T-helper 1 cell (primary cell): ENCODE measurements around the gene ZNF365.
"Not testable (repeated sequence)": the region's sequence is repeated elsewhere in the genome, so short reads cannot be mapped to it uniquely, and the experiment has no call there.

Source experiments
- DNase-seq, 5 donors: peaks; one replicate each; pipeline ENCODE4 v3.0.0-alpha.2; 2012 to 2020
- total RNA-seq, 4 donors: gene quantifications; one replicate each; lab custom pipeline; 2026; lab: John Stamatoyannopoulos, UW

The ZNF365 gene, protein sequence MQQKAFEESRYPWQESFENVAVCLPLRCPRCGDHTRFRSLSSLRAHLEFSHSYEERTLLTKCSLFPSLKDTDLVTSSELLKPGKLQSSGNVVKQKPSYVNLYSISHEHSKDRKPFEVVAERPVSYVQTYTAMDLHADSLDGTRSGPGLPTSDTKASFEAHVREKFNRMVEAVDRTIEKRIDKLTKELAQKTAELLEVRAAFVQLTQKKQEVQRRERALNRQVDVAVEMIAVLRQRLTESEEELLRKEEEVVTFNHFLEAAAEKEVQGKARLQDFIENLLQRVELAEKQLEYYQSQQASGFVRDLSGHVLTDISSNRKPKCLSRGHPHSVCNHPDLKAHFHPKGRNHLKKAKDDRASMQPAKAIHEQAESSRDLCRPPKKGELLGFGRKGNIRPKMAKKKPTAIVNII
- total RNA-seq, result 4.7 to 6.4 (median 4.9) reads per million in 4 donors

DNA sequence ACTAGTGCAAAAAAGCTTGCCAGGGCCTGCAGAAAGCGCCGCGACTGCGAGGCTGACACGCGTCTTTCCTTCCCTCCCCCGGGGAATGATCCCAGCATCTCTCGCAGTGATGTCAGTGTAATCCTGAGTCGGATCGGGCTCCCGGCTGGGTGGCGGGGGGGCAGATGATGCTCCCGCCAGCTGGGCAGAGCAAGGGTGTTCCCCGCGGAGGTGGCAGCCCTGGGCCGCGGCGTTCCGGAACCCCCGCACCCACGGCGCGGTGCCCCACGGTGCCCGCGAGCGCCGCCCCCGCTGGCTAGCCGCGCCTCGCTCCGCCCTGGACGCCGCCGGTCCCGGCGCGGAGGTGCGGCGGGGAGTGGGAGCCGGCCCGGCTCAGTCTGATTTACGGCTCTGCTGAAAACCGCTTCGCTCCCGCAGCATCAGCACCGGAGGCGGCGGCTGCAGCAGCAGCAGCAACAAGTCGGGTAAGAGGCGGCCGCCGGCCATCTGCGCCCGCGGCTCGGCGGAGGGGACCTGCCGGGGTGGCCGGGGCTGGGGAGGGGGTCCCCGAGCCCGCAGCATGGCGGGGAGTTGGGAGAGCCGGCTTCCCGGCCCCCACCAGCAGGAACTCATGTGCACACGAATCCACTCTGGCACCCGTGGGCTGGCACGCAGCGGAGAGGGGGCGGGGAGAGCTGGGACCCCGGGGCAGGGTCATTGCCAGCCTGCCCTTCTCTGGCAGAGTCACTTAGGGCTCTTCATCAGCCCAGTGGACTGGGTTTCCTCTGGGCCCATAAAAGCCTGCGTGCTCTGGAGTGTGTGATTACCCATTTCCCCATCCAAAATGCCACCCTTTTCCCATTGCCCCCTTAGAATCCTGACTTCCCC is at the start of gene ZNF365:
ZNF365 (plus strand) TSS at position 375 of the 867 bp plus-strand sequence. CDS start 1,825 bp downstream, outside the sequence.
- peak; percentile 18 to 53 (median 34) for DNase-seq

DNA sequence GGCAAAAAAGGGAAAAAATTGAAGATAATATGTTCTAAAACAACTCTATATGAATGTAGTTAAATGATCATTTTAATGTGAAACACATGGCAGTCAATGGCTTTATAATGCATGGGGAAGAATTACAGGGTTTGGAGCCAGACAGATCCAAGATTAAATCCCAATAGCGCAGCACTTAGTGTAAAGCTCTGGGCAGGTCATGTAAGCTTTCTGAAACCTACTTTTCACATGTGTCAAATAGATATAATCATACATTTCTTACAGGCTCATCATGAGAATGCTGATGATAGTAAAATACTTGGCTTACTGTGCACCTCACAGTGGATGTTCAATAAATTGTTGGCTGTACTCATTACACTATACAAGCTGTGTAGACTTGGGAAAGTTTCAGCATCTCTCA is 48.0 kb upstream of the ZNF365 start:
- DNase-seq, result no peak

DNA sequence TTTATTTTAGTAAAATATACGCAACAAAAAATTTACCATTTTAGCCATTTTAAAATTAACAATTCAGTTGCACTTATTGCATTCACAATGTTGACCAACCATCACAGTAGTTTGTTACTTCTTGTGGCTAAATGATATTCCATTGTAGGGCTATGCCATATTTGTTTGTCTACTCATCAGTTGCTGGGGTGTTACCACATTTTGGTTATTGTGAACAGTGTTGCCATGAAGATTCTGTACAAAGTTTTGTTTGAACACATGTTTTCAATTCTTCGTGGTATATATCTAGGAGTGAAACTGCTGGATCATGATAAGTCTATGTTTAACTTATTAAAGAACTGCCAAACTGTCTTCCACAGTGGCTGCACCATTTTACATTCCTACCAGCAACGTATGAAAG is 46.3 kb upstream of the ZNF365 start:
- DNase-seq, result no peak

DNA sequence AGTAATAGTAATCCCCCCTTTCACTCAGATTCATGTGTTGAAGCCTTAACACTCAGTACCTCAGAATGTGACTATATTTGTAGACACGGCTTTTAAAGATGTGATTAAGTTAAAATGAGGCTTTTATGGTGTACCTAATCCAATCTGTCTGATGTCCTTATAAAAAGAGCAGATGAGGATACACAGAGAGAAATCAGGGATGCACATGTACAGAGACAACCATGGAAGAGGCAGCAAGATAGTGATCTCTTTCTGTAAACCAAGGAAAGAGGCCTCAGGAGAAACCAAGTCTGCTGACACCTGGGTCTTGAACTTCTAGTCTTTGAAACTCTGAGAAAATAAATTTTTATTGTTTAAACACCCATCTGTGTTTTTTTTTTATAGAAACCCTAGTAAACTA is 44.0 kb upstream of the ZNF365 start:
- no peak for DNase-seq

DNA sequence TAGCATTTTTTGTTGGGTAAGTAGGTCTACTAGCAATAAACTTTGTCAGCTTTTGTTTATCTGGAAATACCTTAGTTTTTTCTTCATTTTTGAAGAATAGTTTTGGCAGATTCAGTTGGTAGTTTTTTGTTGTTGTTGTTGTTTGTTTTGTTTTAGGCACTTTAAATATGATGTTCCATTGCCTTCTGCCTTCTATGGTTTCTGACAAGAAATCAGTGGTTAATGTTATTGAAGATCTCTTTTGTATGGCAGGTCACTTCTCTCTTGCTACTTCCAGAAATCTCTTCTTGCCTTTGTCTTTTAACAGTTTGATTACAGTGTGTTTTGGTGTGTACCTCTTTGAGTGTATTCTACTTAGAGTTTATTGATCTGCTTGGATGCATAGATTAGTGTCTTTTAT is 41.8 kb upstream of the ZNF365 start:
- DNase-seq, result no peak

DNA sequence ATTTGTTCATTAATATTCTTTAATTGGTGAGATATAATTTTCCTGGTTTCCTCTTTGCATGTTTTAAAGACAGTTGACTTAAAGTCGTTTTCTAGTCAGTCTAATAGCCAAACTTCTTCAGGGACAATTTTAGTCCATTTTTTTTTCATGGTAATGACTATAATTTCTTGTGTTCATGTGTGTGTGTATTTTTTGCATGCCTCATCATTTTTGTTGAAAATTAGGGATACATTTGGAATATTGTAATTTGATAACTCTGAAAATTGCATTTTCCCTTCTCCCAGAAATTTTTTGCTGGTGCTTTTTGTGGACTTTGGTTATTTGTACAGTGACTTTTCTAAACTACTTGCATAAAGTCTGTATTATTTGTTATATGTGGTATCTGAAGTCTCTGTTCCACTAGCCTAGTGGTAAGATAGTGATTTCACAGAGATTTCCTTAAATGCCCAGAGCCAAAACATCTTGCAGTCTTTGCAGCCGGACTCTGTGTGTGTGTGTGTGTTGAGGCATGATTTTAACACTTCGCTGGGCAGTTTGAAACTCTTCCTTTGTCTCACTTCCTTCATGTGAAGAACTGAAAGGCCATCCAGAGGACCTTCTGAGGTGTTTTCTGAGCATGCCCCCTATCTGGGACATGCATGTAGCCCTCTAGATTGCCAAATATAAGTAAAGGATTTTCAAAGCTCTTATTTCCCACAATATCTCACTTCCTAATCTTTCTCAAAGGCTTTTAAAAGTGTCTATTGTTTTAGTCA is 40.9 kb upstream of the ZNF365 start:
- no peak for DNase-seq

DNA sequence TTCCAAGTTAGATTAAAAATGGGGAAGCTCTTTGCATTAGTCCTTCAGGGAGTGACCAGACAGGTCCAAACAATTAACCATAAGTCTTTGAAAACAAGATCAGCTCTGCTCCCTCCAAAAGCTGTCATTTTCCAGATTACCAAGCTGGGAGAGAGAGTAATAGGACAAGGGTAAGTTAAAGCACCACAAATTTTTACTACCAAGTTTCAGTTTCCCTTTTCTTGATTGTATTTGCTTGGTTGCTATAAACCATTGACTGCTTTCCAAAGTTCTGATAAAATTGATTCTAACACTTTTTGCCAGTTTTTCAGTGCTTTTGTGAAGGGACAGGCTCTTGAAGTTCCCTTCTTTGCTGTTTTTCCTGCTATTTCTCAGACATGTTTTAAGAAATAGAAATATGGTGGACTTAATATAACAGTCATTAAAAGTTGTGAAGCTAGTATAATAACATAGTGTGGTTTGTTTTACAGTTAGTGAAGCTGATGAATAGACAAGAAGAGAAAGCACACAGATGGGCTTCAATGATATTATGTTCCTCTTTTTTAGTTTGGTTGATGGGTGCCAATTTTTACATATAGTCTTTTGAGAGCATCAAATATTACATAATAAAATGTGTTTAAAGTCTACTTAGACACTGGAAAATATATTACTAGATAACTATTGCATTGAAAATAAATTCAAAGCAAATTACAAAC is 40.0 kb upstream of the ZNF365 start:
- no peak for DNase-seq

DNA sequence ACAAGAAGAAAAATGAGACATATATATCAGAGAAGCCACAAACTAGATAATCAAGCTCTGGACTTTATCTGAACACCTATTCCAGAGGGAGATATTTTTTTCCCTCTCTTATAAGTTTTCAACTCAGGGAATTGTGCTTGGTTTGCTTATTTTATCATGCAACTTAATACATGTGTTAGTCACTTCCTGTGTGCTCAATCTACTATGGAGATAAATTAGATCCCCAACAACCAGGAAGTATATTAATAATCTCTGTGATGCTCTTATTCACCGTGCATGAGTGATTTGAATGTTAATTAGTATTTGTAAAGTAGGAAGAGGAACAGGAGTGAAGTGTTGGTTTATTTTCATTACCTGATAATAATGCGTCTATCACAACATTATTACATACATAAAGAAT is 38.8 kb upstream of the ZNF365 start:
- DNase-seq, result no peak

DNA sequence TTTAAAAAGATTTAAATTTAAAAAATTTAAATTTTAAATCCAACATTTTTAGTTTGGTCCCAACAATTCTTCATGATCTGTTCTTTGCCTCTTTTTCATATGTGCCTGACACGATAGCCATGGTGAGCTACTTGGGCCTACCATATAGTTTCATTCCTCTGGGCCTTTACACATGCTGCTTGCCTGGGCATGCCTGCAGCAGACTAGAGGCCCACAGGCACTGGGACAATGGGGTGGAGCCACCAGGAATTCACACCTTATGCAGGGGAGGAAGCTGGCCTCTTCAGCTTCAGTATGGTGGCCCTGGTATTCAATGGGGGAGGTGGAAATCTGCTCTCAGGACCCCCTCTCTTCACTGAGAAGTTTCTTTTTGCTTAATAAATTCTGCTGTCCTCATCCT is 37.8 kb upstream of the ZNF365 start:
- DNase-seq, result no peak

DNA sequence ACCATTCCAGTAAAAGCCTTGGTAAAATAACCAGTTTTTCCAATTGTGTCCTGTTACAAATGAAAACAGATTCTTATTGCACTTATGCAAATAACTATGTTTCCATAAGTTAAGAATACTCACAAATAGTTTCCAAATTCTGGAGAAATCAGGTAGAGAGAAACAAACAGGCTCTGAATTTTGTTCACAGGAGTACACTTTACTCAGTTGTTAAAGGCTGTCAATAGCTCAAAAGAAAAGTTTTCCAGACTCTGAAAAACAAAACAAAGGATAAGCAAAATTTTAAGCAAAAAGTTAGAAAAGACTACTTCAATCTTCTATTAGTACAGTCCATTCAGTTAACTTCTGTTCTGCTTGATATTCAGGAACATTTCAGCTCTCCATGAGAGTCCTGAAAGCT is 32.8 kb upstream of the ZNF365 start:
- no peak for DNase-seq

DNA sequence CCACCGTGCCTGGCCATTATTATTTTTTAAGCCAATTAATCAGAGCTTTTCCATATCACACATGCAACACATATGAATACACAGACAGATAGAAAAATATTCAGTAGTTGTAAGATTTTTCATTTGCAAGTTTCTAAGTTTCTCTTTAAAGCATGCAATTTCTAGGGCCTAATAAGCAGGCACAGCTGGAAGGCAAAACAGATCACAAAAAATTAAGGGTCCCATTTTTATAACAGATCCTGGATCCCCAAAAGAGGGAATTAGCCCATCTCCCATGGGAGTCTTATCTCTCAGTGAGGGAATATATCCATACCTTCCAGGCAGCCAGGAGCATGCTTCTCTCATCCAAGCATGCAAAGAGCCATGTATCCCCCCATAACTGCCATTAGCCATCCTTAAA is 31.2 kb upstream of the ZNF365 start:
- no peak for DNase-seq

DNA sequence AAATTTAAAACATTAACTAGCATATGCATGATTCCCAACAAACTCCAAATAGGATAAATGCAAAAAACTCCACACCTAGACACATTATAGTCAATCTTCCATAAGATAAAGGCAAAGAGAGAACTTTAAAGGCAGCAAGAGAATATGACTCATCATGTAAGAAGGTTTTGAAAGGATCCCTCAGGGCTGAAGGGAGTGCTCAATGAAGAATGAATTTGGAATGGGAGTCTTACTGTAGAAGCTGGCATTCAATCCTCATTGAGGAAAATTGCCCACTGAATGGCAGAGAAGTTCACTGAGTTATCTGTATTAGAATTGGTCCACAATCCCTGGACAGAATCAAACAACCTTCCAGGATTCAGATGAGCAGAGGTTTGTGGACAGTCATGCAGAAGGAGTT is 26.1 kb upstream of the ZNF365 start:
- no peak for DNase-seq

DNA sequence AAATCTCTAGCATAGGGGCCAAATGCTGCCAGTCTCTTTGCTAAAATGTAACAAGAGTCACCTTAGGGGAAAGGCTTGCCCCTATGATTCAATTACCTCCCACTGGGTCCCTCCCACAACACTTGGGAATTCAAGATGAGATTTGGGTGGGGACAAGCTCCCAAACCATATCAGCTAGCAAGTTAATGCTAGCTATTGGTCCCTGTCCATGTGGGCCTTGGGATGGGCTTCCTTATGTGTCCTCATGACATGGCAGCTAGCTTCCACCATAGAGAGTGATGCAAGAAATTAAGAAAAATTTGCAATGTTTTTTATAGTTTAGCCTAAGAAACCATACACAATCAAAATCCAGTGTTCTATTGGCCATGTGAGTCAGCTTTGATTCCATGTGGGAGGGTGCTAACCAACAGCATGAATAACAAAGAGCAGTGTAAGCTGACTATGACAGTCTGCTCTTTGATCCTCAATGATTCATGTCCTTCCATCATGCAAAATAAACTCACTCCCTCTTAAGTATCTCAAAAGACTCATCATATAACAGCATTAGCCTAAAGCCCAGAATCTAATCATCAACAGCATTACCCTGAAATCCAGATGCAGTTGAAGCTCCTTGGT is 21.7 kb upstream of the ZNF365 start:
- DNase-seq, result no peak

DNA sequence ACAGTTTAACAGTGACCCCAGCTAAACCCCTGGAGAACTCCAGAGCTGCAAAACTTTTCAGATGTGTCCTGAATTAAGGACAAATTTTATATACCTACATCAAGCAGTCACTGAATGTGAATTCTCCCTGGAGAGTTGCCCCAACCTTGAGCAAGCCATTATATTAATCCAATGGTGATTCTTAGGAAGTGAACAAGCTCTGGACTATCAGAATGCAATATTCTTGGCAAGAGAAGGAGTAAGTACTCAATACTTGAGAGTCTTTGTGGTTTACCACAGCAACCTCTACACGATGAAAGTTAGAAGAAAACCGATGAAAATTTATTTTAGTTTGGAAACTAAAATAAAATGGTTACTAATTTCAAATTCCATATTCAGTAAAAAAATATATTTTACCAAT is 19.3 kb upstream of the ZNF365 start:
- DNase-seq, result no peak

DNA sequence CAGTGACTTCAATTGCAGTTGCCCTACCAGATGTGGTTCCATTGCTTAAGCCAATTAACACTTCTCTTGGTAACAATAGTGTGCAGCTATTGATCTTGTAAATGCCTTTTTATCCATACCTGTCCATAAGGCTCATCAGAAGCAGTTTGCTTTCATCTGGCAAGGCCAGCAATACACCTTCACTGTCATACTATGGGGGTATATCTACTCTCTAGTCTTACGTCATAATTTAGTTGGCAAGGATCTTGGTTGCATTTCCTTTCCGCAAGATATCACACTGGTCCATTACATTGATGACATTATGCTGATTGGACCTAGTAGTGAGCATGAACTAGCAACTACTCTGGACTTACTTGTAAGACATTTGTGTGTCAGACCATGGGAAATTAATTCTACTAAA is 17.7 kb upstream of the ZNF365 start:
- DNase-seq, result no peak

DNA sequence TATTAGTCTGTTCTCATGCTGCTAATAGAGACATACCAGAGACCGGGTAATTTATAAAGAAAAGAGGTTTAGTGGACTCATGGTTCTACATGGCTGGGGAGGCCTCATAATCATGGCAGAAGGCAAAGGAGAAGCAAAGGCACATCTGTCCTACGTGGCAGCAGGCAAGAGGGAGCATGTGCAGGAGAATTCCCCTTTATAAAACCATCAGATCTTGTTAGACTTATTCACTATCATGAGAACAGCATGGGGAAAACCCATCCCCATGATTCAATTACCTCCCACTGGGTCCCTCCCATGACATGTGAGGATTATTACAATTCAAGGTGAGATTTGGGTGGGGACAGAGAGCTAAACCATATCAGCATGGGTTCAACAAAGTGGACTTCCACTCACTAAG is 16.0 kb upstream of the ZNF365 start:
- not testable (repeated sequence) for DNase-seq

DNA sequence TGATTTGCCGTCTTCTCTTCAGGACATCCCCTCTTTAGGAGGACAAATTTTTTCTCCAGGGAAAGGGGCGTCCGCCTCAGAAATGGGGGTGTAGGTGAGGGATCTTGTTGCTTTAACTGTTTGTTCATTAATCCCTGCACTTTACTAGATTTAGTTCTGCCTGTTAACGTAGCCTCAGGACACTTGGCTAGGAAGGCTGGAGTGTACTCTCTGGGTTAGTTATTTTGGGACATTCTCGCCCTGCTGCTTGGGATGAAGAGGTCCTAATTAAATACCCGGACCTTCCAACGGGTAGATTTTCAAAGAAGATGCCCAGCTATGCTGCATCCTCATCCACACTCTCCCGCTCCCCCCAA is 552 bp upstream of the ZNF365 start:
- no peak for DNase-seq

DNA sequence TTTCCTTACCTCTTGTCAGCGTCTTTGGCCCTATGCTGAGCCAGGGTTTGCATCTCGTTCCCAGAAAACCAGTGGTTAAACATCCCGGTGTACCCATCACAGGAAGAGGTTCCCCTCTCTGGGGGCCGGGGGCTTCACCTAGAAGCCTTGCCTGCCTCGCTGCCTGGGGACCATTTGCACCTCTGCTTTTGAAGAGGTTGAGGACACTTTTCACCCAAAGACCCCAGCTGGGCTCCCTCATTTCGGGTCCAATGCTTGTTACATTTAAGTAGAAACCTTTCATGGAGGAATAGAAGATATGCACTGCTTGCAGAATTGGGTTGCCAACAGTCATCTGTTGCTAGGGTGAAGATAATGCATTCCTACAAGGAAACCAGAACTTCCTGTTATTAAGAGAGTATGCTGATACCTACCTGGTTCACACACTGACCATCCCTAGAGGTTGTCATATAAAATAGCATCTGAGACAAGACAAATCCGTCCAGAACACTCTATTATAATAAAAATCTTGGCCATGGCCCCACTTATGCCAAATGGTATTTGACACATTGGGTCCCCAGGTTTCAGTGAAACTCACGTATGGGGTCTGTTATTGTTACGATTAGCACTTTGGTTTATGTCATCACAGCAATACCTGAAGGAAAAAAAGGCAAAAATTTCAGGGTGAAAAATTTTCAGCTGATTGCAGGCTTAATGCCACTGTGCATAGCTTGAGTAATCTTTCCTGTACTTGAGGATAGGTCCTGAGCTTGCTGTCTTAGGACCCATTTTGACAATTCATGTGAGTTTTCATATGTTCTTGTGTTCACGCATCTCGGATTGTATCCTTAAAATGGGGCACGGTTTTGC is 917 bp downstream of the ZNF365 start:
- DNase-seq, result no peak

DNA sequence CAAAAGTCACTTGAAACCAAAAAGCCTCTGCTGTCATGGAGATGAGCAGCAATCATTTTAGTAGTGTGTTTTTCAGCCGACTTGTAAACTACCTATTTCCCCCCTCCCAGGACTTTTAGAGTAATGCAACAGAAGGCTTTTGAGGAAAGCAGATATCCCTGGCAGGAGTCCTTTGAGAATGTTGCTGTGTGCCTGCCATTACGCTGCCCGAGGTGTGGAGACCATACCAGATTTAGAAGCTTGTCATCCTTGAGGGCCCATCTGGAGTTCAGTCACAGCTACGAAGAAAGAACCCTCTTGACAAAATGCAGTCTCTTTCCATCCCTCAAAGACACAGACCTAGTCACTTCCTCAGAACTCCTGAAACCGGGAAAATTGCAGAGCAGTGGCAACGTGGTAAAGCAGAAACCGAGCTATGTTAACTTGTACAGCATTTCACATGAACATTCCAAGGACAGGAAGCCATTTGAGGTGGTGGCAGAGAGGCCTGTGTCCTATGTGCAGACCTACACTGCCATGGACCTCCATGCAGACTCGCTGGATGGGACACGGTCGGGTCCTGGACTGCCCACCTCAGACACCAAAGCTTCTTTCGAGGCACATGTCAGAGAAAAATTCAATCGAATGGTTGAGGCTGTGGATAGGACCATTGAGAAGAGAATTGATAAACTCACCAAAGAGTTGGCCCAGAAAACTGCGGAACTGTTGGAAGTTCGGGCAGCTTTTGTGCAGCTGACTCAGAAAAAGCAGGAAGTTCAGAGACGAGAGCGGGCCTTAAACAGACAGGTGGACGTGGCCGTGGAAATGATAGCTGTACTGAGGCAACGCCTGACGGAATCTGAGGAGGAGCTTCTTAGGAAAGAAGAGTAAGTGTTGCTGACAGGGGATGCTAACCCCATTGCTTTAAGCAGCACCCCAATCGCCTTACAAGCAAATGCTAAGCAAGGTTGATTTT is 2.2 kb downstream of the ZNF365 start:
- DNase-seq, result no peak

DNA sequence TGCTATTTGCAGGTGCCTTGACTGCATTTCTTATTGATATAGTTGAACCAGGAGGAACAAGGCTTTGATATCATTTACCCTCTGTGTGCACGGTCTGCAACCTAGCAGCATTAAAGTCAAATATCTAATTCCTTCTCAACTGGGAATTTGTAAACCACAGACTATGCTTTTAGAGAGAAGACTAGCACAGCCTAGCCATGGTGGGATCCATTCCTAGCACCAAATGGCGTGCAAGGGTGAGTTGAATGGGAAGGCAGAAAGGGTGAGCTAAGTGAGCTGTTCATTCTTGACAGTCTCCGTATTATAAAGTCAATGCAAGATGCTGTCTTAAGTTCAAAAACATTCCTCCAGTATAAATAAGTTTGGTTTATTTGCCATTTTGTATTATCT is 2.9 kb downstream of the ZNF365 start:
- DNase-seq, result no peak
